OCI-LY3 (cell line): ENCODE measurements around the gene ZNF488.

Source experiments
- H2AFZ ChIP-seq: fragments of 200-600, 300-600 bp; shearing (Covaris generic); 2 replicates; pipeline ENCODE4 v1.6.0; 2014; ENCODE audit warnings: antibody characterized with exemption, low read depth, low read length
- H3K27ac ChIP-seq: fragments of 200-600, 300-600 bp; sonication (generic); 2 replicates; pipeline ENCODE4 v1.5.1; 2014; ENCODE audit warnings: mild to moderate bottlenecking, low read length, moderate library complexity, mixed read lengths
- H3K27me3 ChIP-seq: fragments of 200-600, 300-600 bp; sonication (generic); 2 replicates; pipeline ENCODE4 v1.6.1; 2014; ENCODE audit warnings: low read depth, low read length, mixed read lengths
- H3K36me3 ChIP-seq: fragments of 200-600, 300-600 bp; sonication (generic); replicated peaks from 2 replicates; pipeline ENCODE3; 2014; ENCODE audit warnings: low read depth, low read length, mixed read lengths
- H3K4me1 ChIP-seq: fragments of 300-600, 200-600 bp; sonication (generic); 2 replicates; pipeline ENCODE4 v1.6.1; 2014; ENCODE audit warnings: low read length, mixed read lengths
- H3K4me2 ChIP-seq: fragments of 200-600, 300-600 bp; sonication (generic); 2 replicates; pipeline ENCODE4 v1.6.1; 2014; ENCODE audit warnings: low read length, mixed read lengths
- H3K4me3 ChIP-seq: fragments of 300-600, 200-600 bp; sonication (generic); 2 replicates; pipeline ENCODE4 v1.5.1; 2014; ENCODE audit warnings: antibody characterized with exemption, mild to moderate bottlenecking, low read length, moderate library complexity
- H3K79me2 ChIP-seq: fragments of 300-600, 200-600 bp; shearing (Covaris generic); 2 replicates; pipeline ENCODE4 v1.6.1; 2014; ENCODE audit warnings: mild to moderate bottlenecking, low read length, mixed read lengths
- H3K9ac ChIP-seq: fragments of 300-600, 200-600 bp; shearing (Covaris generic); 2 replicates; pipeline ENCODE4 v1.6.0; 2014; ENCODE audit warnings: mild to moderate bottlenecking, low read length, moderate library complexity
- H3K9me3 ChIP-seq: fragments of 200-600, 300-600 bp; shearing (Covaris generic); 2 replicates; pipeline ENCODE4 v1.6.1; 2014; ENCODE audit warnings: low read length, mixed read lengths; ENCODE audit not compliant: insufficient read depth
- H4K20me1 ChIP-seq: fragments of 200-600, 300-600 bp; sonication (generic); 2 replicates; pipeline ENCODE4 v1.6.1; 2016; ENCODE audit warnings: low read length, mixed read lengths; ENCODE audit not compliant: insufficient read depth
- EZH2phosphoT487 ChIP-seq: fragments of 200-600 bp; shearing (Covaris generic); IDR thresholded peaks from 2 replicates; pipeline ENCODE4 v1.6.1; 2018; ENCODE audit warnings: antibody characterized with exemption, mixed run types, low read depth
- TF ChIP-seq, protein P1 (sequence below): fragments of 200-600, 300-600 bp; sonication (generic); IDR thresholded peaks from 2 replicates; pipeline ENCODE4 v1.5.1; 2014; ENCODE audit warnings: antibody characterized with exemption, low read length, low read depth

Gene ZNF488

DNA sequence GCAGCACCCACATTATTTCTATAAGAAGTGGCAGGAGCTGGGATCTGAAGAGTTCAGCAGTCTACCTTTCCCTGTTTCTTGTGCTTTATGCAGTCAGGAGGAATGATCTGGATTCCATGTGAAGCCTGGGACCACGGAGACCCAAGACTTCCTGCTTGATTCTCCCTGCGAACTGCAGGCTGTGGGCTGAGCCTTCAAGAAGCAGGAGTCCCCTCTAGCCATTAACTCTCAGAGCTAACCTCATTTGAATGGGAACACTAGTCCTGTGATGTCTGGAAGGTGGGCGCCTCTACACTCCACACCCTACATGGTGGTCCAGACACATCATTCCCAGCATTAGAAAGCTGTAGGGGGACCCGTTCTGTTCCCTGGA is 36.8 kb downstream of the ZNF488 start:
- Histone ChIP-seq H2AFZ (no peak overlapping the region), H3K4me2 (no peak overlapping the region), H3K4me3 (no peak overlapping the region), H3K9me3 (no peaks in the 10 kb centered on the region), H4K20me1 (no peaks in the 10 kb centered on the region), H3K27me3 (no peaks in the 10 kb centered on the region), H3K36me3 (no peaks in the 10 kb centered on the region), H3K79me2 (no peaks in the 10 kb centered on the region), H3K4me1 (no peaks in the 10 kb centered on the region), H3K9ac (no peak overlapping the region), H3K27ac (no peak overlapping the region)
- TF ChIP-seq, protein P1, sequence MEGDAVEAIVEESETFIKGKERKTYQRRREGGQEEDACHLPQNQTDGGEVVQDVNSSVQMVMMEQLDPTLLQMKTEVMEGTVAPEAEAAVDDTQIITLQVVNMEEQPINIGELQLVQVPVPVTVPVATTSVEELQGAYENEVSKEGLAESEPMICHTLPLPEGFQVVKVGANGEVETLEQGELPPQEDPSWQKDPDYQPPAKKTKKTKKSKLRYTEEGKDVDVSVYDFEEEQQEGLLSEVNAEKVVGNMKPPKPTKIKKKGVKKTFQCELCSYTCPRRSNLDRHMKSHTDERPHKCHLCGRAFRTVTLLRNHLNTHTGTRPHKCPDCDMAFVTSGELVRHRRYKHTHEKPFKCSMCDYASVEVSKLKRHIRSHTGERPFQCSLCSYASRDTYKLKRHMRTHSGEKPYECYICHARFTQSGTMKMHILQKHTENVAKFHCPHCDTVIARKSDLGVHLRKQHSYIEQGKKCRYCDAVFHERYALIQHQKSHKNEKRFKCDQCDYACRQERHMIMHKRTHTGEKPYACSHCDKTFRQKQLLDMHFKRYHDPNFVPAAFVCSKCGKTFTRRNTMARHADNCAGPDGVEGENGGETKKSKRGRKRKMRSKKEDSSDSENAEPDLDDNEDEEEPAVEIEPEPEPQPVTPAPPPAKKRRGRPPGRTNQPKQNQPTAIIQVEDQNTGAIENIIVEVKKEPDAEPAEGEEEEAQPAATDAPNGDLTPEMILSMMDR = no peak
- no peak for TF ChIP-seq EZH2phosphoT487

DNA sequence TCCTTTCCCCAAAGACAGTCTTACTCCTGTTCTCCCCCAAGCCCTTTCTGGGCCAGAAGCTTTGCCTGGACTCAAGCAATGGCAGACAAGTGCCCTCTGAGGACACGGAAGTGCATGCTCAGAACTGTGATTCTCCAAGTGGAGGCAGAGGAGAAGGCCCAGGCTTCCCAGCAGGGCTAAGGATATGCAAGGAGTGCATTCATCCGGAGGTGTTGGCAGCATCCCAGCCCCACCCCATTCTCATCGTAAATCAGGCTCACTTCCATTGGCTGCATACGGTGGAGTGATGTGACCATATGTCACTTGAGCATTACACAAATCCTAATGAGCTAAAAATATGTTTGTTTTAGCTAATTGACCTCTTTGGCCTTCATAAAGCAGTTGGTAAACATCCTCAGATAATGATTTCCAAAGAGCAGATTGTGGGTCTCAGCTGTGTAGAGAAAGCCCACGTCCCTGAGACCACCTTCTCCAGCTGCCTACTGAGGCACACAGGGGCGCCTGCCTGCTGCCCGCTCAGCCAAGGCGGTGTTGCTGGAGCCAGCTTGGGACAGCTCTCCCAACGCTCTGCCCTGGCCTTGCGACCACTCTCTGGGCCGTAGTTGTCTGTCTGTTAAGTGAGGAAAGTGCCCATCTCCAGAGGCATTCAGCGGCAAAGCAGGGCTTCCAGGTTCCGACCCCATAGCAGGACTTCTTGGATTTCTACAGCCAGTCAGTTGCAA is 37.4 kb downstream of the ZNF488 start:
- no peak overlapping the region for H2AFZ ChIP-seq
- H3K79me2 ChIP-seq = no peaks in the 10 kb centered on the region
- no peak overlapping the region for H3K4me2 ChIP-seq
- no peak overlapping the region for H3K9ac ChIP-seq
- no peaks in the 10 kb centered on the region for H3K36me3 ChIP-seq
- H3K4me3 ChIP-seq = no peak overlapping the region
- no peaks in the 10 kb centered on the region for H4K20me1 ChIP-seq
- TF ChIP-seq, protein P1 = no peak
- H3K27me3 ChIP-seq = no peaks in the 10 kb centered on the region
- H3K9me3 ChIP-seq = no peaks in the 10 kb centered on the region
- H3K4me1 ChIP-seq = no peaks in the 10 kb centered on the region
- no peak overlapping the region for H3K27ac ChIP-seq

DNA sequence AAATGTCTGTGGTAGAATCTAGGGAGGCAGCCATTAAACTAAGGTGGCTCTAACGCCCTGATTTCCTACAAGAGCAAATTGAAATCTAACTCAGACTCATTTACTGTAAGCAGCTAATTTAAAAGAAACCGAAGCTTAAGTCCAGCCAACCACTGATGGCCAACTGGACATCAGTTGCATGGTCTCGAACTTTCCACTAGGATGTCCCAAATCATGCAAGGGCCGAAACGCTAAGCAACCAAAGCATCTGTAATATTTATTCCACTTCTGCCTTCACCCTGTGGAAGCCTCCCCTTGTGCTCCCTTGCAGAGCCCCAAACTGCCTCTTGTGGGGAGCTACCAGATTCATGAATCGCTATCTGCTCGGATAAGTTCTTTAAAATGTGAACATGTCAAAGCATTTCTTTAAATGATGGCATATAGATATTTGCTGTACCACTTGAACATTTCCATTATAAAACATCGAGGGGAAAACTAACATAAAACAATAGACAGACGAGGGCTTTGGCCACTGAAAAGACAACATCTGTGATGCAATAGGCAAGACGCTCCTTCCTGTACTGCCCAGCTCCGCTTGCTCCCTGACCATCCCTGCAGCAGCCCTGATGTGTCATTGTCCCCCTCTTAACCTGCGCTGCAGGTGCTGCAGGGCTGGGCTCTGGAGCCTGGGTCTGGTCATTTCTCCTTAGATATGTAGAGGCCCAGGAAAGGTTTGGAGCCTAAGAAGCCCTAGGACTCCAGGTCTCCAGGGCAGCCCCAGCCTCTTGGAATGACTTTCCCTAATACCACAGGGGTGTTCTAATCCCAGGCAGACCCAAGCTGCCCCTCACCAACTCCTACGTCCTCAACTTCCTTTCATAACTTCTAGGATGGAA is 38.9 kb downstream of the ZNF488 start:
- Histone ChIP-seq H3K27ac (no peak overlapping the region), H3K79me2 (no peaks in the 10 kb centered on the region), H3K4me2 (no peak overlapping the region), H2AFZ (no peak overlapping the region), H3K9me3 (no peaks in the 10 kb centered on the region), H3K4me1 (no peaks in the 10 kb centered on the region), H3K4me3 (no peak overlapping the region), H4K20me1 (no peaks in the 10 kb centered on the region), H3K27me3 (no peaks in the 10 kb centered on the region), H3K36me3 (no peaks in the 10 kb centered on the region), H3K9ac (no peak overlapping the region)
- TF ChIP-seq, protein P1 = no peak
- no peak for TF ChIP-seq EZH2phosphoT487

DNA sequence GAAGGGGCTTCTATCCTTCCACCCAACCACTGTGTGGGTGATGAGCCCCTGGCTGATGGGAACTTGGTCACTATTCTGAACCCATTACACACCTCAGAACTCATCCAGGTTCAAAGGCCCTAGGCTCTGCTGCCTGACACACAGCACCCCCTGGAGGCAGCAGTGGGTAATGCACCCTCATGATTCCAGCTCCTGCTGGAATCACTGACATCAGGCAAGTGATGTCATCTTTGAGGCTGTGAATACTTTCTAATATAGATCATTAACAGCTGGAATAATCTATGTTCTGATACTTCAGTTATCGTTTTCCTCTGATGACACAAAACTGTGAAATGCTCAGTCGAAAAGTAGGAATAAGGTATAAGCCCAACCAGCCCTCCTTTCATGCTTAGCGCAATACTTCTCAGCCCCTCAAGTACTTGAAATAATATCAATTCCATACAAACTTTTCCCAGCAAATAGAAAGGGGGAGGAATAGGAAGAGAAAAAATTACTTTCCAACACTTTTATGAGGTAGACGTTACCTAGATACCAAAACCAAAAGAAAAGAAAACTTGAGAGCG is 43.4 kb downstream of the ZNF488 start:
- Histone ChIP-seq H3K27ac (no peak overlapping the region), H3K9me3 (no peaks in the 10 kb centered on the region), H3K36me3 (no peaks in the 10 kb centered on the region), H3K79me2 (no peaks in the 10 kb centered on the region), H3K4me3 (no peak overlapping the region), H3K4me2 (no peak overlapping the region), H3K27me3 (no peaks in the 10 kb centered on the region; the same call in 1 of the 2 replicates), H3K9ac (no peak overlapping the region), H3K4me1 (no peaks in the 10 kb centered on the region), H2AFZ (no peak overlapping the region), H4K20me1 (no peaks in the 10 kb centered on the region)
- TF ChIP-seq EZH2phosphoT487 = no peak
- TF ChIP-seq, protein P1 = peak; percentile 72
